SU-DHL-6 (cell line): ENCODE measurements around the gene SEMG1.

Source experiments
- EZH2phosphoT487 ChIP-seq: fragments of 200-600 bp; sonication (generic), shearing (Covaris generic); conservative IDR thresholded peaks from 2 replicates; pipeline ENCODE4 v1.6.1; 2018; ENCODE audit warnings: mild to moderate bottlenecking, antibody characterized with exemption, low read length, moderate library complexity, mixed read lengths
- TF ChIP-seq, protein P1 (sequence below): fragments of 200-600 bp; sonication (generic); IDR thresholded peaks from one replicate; pipeline ENCODE4 v1.5.1; 2017; ENCODE audit warnings: antibody characterized with exemption, mild to moderate bottlenecking, low read length, moderate library complexity; ENCODE audit not compliant: insufficient read depth, poor library complexity, severe bottlenecking

GRCh38 chr20:45230631-45231030, 23.8 kb downstream of the SEMG1 start:
- TF ChIP-seq, protein P1, sequence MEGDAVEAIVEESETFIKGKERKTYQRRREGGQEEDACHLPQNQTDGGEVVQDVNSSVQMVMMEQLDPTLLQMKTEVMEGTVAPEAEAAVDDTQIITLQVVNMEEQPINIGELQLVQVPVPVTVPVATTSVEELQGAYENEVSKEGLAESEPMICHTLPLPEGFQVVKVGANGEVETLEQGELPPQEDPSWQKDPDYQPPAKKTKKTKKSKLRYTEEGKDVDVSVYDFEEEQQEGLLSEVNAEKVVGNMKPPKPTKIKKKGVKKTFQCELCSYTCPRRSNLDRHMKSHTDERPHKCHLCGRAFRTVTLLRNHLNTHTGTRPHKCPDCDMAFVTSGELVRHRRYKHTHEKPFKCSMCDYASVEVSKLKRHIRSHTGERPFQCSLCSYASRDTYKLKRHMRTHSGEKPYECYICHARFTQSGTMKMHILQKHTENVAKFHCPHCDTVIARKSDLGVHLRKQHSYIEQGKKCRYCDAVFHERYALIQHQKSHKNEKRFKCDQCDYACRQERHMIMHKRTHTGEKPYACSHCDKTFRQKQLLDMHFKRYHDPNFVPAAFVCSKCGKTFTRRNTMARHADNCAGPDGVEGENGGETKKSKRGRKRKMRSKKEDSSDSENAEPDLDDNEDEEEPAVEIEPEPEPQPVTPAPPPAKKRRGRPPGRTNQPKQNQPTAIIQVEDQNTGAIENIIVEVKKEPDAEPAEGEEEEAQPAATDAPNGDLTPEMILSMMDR = no peak
- no peak for TF ChIP-seq EZH2phosphoT487
